Thymus (tissue), 11 donors: Measurements from ENCODE around the gene ZNF710. TPM values are rescaled to one million over a fixed set of nuclear protein-coding genes. Genes with fewer than 3 reads are reported as not detected.

ENCODE experiments used
- DNase-seq, 9 donors: peaks; one replicate each; pipeline ENCODE4 v3.0.0-alpha.2; 2013; ENCODE audit warnings: low spot score in 9 of 9, low read depth in 6 of 9, missing footprints in 1 of 9
- H3K27ac ChIP-seq, 2 donors: one replicate each; pipeline ENCODE4 v1.5.1; 2013; ENCODE audit warnings: control low read depth in 1 of 2, low read depth in 1 of 2, low read length in 1 of 2, mild to moderate bottlenecking in 1 of 2, moderate library complexity in 1 of 2
- H3K27me3 ChIP-seq, 2 donors: one replicate each; pipeline ENCODE4 v1.5.1; 2013; ENCODE audit warnings: low read length in 1 of 2; ENCODE audit not compliant: control insufficient read depth in 2 of 2, insufficient read depth in 1 of 2
- H3K36me3 ChIP-seq, 2 donors: one replicate each; pipeline ENCODE4 v1.5.1; 2013; ENCODE audit warnings: low read length in 1 of 2, mild to moderate bottlenecking in 1 of 2, moderate library complexity in 1 of 2; ENCODE audit not compliant: control insufficient read depth in 2 of 2, insufficient read depth in 2 of 2
- H3K4me1 ChIP-seq, 2 donors: one replicate each; pipeline ENCODE4 v1.5.1; 2013; ENCODE audit warnings: low read length in 2 of 2; ENCODE audit not compliant: control insufficient read depth in 2 of 2, insufficient read depth in 2 of 2
- H3K4me3 ChIP-seq, 2 donors: one replicate each; pipeline ENCODE4 v1.5.1; 2013; ENCODE audit warnings: low read length in 2 of 2, control low read depth in 1 of 2, mild to moderate bottlenecking in 1 of 2
- H3K9me3 ChIP-seq, 2 donors: one replicate each; pipeline ENCODE4 v1.5.1; 2013; ENCODE audit warnings: low read length in 1 of 2, mild to moderate bottlenecking in 1 of 2; ENCODE audit not compliant: control insufficient read depth in 2 of 2, insufficient read depth in 1 of 2
- WGBS: extraction: QIAGEN DNeasy Blood & Tissue Kit; methylation state at CpG from one replicate; pipeline ENCODE4 v1.1.7; 2013; 5-methylcytosine and 5-hydroxymethylcytosine counted together
- polyA plus RNA-seq: library from polyadenylated mRNA; stranded (reverse); fragments of 200-250 nt; gene quantifications from one replicate; pipeline ENCODE4 v1.2.3, GENCODE V29; 2013
- total RNA-seq: library from RNA; stranded (reverse); fragments of 120-200 nt; gene quantifications from one replicate; pipeline ENCODE4 v1.2.4, GENCODE V29; 2013
- donor health status: healthy.

ZNF710 gene
- total and polyA plus RNA-seq, 2 donors = 12.5 to 21.9 TPM

GRCh38 chr15:90030376-90030775 is 29.3 kb downstream of the ZNF710 start:
- no peaks in the 10 kb centered on the region for H3K36me3 ChIP-seq
- peaks cover 14 to 32% of the 10 kb centered on the region in 2 donors for H3K4me1 ChIP-seq
- H3K27ac ChIP-seq = no peak overlapping the region
- no peak overlapping the region for H3K4me3 ChIP-seq
- H3K27me3 ChIP-seq = no peaks in the 10 kb centered on the region
- peaks cover 0 to 7% of the 10 kb centered on the region in 2 donors for H3K9me3 ChIP-seq
- WGBS = 95% methylated on average over 8 of the region's 8 CpGs
- no peak for DNase-seq

GRCh38 chr15:90031231-90031791 is 30.2 kb downstream of the ZNF710 start:
- no peak for DNase-seq
- peaks cover 14 to 40% of the 10 kb centered on the region in 2 donors for H3K4me1 ChIP-seq
- no peaks in the 10 kb centered on the region for H3K36me3 ChIP-seq
- whole genome bisulfite sequencing = 67% methylated on average over 8 of the region's 8 CpGs
- peaks cover 0 to 7% of the 10 kb centered on the region in 2 donors for H3K9me3 ChIP-seq
- no peaks in the 10 kb centered on the region for H3K27me3 ChIP-seq
- no peak overlapping the region for H3K27ac ChIP-seq
- no peak overlapping the region for H3K4me3 ChIP-seq

- no peaks in the 10 kb centered on the region for H3K36me3 ChIP-seq
- no peaks in the 10 kb centered on the region for H3K27me3 ChIP-seq
- H3K27ac ChIP-seq = no peak overlapping the region
- no peak for DNase-seq
- 99% methylated on average over 5 of the region's 5 CpGs for WGBS
- H3K4me1 ChIP-seq = peaks cover 17 to 56% of the 10 kb centered on the region in 2 donors
- H3K9me3 ChIP-seq = no peaks in the 10 kb centered on the region
- H3K4me3 ChIP-seq = no peak overlapping the region
These were observed 31.9 kb downstream of the ZNF710 start for GRCh38 chr15:90033006-90033405.

- Histone ChIP-seq H3K27me3 (no peaks in the 10 kb centered on the region), H3K27ac (peak overlapping the region in 1 of 2 donors; percentile 30), H3K4me1 (peaks cover 18 to 59% of the 10 kb centered on the region in 2 donors), H3K4me3 (no peak overlapping the region), H3K36me3 (no peaks in the 10 kb centered on the region), H3K9me3 (no peaks in the 10 kb centered on the region)
- no peak for DNase-seq
- WGBS = 89% methylated on average over 6 of the region's 6 CpGs
These were observed 32.3 kb downstream of the ZNF710 start for GRCh38 chr15:90033448-90033847.

- H3K4me1 ChIP-seq = peaks cover 18 to 71% of the 10 kb centered on the region in 2 donors
- H3K4me3 ChIP-seq = no peak overlapping the region
- H3K36me3 ChIP-seq = no peaks in the 10 kb centered on the region
- peak overlapping the region; percentile 46 to 69 for H3K27ac ChIP-seq
- WGBS = 96% methylated on average over 19 of the region's 19 CpGs
- no peaks in the 10 kb centered on the region for H3K9me3 ChIP-seq
- DNase-seq = no peak
- H3K27me3 ChIP-seq = no peaks in the 10 kb centered on the region
These were observed 34.1 kb downstream of the ZNF710 start for GRCh38 chr15:90035095-90035839.

- H3K4me1 ChIP-seq = peaks cover 18 to 74% of the 10 kb centered on the region in 2 donors
- DNase-seq = peak in 1 of 9 donors; percentile 43
- no peak overlapping the region for H3K4me3 ChIP-seq
- peak overlapping the region in 1 of 2 donors; percentile 69 for H3K27ac ChIP-seq
- no peaks in the 10 kb centered on the region for H3K9me3 ChIP-seq
- WGBS = 48% methylated on average over 10 of the region's 10 CpGs
- no peaks in the 10 kb centered on the region for H3K36me3 ChIP-seq
- H3K27me3 ChIP-seq = no peaks in the 10 kb centered on the region
These were observed 34.7 kb downstream of the ZNF710 start for GRCh38 chr15:90035840-90036230.

GRCh38 chr15:90036343-90036742 is 35.2 kb downstream of the ZNF710 start:
- Histone ChIP-seq H3K9me3 (no peaks in the 10 kb centered on the region), H3K36me3 (no peaks in the 10 kb centered on the region), H3K4me3 (no peak overlapping the region), H3K27ac (no peak overlapping the region), H3K27me3 (no peaks in the 10 kb centered on the region), H3K4me1 (peaks cover 15 to 72% of the 10 kb centered on the region in 2 donors)
- DNase-seq = no peak
- 87% methylated on average over 9 of the region's 9 CpGs for WGBS

- DNase-seq = no peak
These were observed 35.8 kb downstream of the ZNF710 start for GRCh38 chr15:90036806-90037510.

GRCh38 chr15:90037511-90037860 is 36.4 kb downstream of the ZNF710 start:
- peaks cover 15 to 68% of the 10 kb centered on the region in 2 donors for H3K4me1 ChIP-seq
- 97% methylated on average over 5 of the region's 5 CpGs for WGBS
- H3K27me3 ChIP-seq = no peaks in the 10 kb centered on the region
- no peak overlapping the region for H3K4me3 ChIP-seq
- no peaks in the 10 kb centered on the region for H3K9me3 ChIP-seq
- no peak overlapping the region for H3K27ac ChIP-seq
- no peaks in the 10 kb centered on the region for H3K36me3 ChIP-seq
- no peak for DNase-seq

More at GRCh38 chr15:90036806-90037510, 35.8 kb downstream of the ZNF710 start:
- H3K27ac ChIP-seq = no peak overlapping the region
- no peaks in the 10 kb centered on the region for H3K9me3 ChIP-seq
- 95% methylated on average over 11 of the region's 11 CpGs for WGBS
- H3K36me3 ChIP-seq = no peaks in the 10 kb centered on the region
- H3K27me3 ChIP-seq = no peaks in the 10 kb centered on the region
- peaks cover 15 to 68% of the 10 kb centered on the region in 2 donors for H3K4me1 ChIP-seq
- H3K4me3 ChIP-seq = no peak overlapping the region
